Epithelial cell of proximal tubule (primary cell): ENCODE data around the gene DPP8. TPM values are rescaled to one million over a fixed set of nuclear protein-coding genes. Genes with fewer than 3 reads are reported as not detected.
A peak's percentile ranks its signal among the peaks of the same experiment; 100 is the strongest.

ENCODE experiments used
- DNase-seq: peaks from one replicate; pipeline ENCODE4 v3.0.0-alpha.2; 2011; ENCODE audit warnings: low read depth
- H3K4me3 ChIP-seq: 2 replicates; pipeline ENCODE4 v1.5.1; 2011; ENCODE audit warnings: low read depth, mild to moderate bottlenecking, low read length
- total RNA-seq: library from RNA; depleted of rRNA; stranded (reverse); fragments of >200 nt; gene quantifications from 2 replicates; pipeline ENCODE4 v1.2.3, GENCODE V29; 2015
- TF ChIP-seq, protein P1 (sequence below): conservative IDR thresholded peaks from 2 replicates; pipeline ENCODE4 v1.5.1; 2012; ENCODE audit warnings: low read depth, mild to moderate bottlenecking, low read length

The DPP8 gene
- total RNA-seq, 1 donor from 2014 or later: 25.7 TPM

DNA sequence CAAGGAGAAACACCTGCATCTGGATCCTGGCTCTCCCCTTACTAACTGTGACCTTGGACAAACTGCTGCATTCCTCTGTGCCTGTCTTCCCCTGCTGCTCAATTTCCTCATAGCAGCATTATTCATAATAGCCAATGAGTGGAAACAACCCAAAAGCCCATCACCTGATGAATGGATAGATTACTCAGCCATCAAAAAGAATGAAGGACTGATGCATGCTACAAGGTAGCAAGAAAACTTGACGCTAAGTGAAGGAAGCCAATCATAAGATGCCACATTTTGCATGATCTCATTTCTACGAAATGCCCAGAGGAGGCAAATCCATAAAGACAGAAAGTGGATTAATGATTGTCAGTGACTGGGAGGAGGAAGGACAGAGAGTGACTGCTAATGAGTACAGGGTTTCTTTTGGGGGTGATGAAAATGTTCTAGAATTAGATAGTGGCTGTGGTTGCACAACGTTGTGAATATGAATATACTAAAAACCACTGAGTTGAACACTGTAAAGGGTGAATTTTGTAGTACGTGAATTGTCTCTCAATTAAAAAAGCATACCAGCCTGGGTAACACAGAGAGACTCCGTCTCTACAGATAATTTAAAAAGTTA lies 105.9 kb downstream of the DPP8 start:
- peak; percentile 98 for DNase-seq
- H3K4me3 ChIP-seq: no peak overlapping the region
- TF ChIP-seq, protein P1, sequence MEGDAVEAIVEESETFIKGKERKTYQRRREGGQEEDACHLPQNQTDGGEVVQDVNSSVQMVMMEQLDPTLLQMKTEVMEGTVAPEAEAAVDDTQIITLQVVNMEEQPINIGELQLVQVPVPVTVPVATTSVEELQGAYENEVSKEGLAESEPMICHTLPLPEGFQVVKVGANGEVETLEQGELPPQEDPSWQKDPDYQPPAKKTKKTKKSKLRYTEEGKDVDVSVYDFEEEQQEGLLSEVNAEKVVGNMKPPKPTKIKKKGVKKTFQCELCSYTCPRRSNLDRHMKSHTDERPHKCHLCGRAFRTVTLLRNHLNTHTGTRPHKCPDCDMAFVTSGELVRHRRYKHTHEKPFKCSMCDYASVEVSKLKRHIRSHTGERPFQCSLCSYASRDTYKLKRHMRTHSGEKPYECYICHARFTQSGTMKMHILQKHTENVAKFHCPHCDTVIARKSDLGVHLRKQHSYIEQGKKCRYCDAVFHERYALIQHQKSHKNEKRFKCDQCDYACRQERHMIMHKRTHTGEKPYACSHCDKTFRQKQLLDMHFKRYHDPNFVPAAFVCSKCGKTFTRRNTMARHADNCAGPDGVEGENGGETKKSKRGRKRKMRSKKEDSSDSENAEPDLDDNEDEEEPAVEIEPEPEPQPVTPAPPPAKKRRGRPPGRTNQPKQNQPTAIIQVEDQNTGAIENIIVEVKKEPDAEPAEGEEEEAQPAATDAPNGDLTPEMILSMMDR: no peak

DNA sequence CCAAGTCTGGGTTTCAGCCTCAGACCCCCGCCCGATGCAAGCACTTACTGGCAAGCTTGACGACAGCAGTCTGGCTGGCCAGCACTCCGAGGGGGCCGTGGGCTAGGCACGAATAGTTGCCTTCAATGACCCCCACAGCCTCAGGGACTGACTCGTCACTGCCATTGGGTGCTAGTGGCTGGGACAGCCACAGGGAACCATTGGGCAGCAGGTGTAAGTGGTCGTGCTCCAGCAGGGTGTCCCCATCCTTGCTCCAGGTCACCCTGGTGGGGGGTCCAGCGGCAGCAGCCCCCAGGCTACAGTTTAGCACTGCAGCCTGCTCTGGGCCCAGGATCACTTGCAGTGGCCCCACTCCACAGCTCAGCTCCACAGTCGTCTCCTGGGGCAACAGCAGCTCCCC lies 106.5 kb downstream of the DPP8 start:
- TF ChIP-seq, protein P1: no peak
- no peak for DNase-seq
- peak overlapping the region; percentile 1 for H3K4me3 ChIP-seq

DNA sequence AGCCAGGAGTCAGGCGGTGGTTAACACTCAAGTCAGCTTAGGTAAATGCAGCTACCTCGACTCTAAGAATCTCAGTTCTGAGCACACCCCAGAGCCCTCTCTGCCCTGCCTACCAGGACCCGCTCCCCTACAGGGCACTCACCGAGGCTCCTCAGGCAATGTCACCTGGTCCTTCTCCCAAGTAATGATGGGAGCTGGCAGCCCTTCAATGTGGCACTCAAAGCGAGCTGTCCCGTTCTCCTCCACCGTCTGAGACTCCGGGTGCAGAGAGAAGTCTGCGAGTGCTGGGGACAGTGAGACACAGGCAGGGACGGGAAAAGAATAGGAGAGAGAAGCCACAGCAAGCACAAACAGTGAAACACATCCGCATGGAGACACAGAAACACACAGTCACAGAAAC lies 107.5 kb downstream of the DPP8 start:
- DNase-seq: no peak
- TF ChIP-seq, protein P1: no peak
- H3K4me3 ChIP-seq: no peak overlapping the region

DNA sequence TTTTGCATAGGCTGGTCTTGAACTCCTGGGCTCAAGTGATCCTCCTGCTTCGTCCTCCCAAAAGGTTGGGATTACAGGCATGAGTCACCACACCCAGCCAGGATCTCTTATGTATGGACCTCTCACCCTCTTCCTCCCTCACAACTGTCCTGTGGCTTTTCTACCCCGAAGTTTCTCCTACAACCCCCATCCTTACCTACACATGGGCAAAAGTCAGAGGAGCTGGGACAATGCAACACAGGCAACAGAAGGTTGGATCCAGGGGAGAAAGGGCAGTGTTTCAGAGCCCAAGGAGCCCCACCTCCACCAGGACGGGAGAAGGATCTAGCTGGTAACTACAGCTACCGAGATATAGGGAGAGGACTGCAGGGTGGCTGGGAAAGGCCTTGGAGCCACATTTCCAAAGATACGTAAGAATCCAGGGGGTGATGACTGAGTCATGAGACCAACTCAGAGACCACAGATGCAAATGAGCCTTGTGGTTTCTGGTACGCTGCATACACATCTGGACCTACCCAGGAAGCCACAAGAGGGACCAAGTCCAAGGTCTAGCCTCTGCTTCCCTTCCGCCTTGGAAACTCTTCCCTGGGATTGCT lies 108.4 kb downstream of the DPP8 start:
- DNase-seq: peak; percentile 95
- TF ChIP-seq, protein P1: peak; percentile 15
- H3K4me3 ChIP-seq: no peak overlapping the region

DNA sequence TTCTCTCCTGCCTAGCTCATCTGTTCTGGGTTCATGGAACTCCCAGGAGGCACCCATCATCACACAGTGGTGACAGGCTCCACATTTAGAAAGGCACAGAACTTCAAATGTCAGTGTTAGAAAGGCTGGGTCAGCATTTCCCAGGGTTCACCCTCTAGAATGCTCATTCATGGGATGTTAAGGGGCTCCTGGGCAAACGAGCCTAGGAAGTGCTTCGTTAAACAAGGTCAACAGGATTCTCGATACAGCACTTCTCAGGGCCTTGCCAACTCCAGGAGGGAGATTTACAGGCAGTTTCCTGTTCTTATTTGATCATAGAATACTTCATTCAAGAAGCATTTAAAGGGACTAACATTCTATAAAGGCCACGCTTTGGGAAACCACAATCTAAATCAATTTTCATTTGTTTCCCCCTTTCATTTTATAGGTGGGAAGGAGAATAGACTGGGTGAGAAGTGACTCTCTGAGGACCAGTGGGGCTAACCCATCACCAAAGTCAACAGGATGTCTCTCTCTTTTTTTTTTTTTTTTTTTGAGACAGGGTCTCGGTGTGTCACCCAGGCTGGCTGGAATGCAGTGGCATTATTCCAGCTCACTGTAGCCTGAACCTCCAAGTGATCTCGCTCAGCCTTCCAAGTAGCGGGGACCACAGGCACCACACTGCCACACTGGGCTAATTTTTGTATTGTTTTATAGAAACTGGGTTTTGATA lies 109.0 kb downstream of the DPP8 start:
- H3K4me3 ChIP-seq: no peak overlapping the region
- TF ChIP-seq, protein P1: no peak
- peak; percentile 20 for DNase-seq

DNA sequence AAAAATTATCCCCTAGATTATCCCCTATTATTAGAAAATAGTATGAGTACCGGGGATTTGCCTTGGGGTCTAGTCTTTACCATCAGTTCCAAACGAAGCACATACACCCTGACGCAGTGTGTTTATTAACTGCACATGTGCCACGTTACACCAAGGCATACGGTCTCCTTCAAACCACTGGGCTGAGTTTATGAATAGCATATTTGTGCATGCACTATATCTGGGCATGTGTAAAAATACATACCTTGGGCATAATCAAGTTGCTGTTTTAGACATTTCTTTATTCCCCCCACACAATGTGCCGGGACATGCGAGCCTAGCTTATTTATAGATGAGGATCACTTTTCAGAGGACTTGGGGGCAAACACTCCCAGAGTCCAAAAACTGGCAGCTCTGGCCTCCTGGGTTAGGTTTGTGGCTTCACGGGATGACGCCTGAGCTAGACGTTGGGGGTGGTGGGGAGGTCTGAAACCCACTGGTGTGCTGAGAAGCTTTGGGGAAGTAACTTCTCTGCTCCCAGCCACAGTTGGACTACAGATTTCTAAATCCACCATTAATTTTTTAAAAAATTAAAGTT lies 111.0 kb downstream of the DPP8 start:
- no peak overlapping the region for H3K4me3 ChIP-seq
- TF ChIP-seq, protein P1: no peak
- DNase-seq: no peak
